ENCODE measurements around the gene TFF1. TPM values are rescaled to one million over a fixed set of nuclear protein-coding genes. Genes with fewer than 3 reads are reported as not detected.

Gene TFF1
- total RNA-seq, 2 experiments from 2014 or later: 1.1 TPM; not detected in 1

DNA sequence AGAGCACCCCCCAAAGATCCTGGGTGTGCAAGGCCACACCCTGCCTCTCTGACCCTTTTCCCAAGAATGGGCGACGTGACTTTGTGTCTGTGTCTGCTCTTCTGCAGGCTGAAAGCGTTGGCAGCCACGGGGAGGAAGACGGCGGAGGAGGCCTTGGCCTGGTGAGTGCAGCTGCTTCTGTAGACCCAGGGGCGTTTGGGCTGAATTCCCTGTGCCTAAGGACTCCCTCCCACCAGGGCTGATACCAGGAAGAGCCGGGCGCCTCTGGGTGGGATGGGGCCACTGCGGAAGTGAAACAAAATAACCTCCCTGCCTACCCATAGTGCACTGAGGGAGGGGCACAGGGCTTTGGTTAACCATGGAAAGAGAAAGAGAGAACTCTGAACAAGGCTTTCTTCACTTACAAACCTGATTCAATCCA lies 39.9 kb upstream of the TFF1 start:
- TF ChIP-seq, protein P1, sequence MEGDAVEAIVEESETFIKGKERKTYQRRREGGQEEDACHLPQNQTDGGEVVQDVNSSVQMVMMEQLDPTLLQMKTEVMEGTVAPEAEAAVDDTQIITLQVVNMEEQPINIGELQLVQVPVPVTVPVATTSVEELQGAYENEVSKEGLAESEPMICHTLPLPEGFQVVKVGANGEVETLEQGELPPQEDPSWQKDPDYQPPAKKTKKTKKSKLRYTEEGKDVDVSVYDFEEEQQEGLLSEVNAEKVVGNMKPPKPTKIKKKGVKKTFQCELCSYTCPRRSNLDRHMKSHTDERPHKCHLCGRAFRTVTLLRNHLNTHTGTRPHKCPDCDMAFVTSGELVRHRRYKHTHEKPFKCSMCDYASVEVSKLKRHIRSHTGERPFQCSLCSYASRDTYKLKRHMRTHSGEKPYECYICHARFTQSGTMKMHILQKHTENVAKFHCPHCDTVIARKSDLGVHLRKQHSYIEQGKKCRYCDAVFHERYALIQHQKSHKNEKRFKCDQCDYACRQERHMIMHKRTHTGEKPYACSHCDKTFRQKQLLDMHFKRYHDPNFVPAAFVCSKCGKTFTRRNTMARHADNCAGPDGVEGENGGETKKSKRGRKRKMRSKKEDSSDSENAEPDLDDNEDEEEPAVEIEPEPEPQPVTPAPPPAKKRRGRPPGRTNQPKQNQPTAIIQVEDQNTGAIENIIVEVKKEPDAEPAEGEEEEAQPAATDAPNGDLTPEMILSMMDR (IDR thresholded peaks at IDR 0.05): no peak
- H3K4me1 Mint-ChIP-seq (ENCODE audit: low read depth): peaks cover 45% of the 10 kb centered on the region
- ChIA-PET CTCF (interaction anchor here (1.5 kb wide), 1 partner anchor 32 kb away, joined by 7 read pairs; no protein-coding TSS in a partner anchor), POLR2A (interaction anchor here (1.0 to 9.3 kb wide), 7 partner anchors 10 to 40 kb away, joined by 4 to 133 read pairs (median 12); partner anchors contain the start of gene TFF1)
- H3K9me3 Mint-ChIP-seq: peaks cover 8% of the 10 kb centered on the region
- H3K27ac Mint-ChIP-seq: peak overlapping the region; percentile 93
- H3K4me3 Mint-ChIP-seq: peak overlapping the region; percentile 96
- ATAC-seq (peak; percentile 73), DNase-seq (peak; percentile 84)
- peaks cover 69% of the 10 kb centered on the region for H3K36me3 Mint-ChIP-seq (ENCODE audit: low read depth)
- no peaks in the 10 kb centered on the region for H3K27me3 Mint-ChIP-seq
- intact Hi-C loops (cut with micrococcal nuclease): no loop called here

- intact Hi-C loops (cut with micrococcal nuclease): no loop called here
- Mint-ChIP-seq H3K27ac (peak overlapping the region; percentile 93), H3K27me3 (no peaks in the 10 kb centered on the region), H3K4me1 (ENCODE audit: low read depth) (peaks cover 51% of the 10 kb centered on the region), H3K9me3 (peaks cover 8% of the 10 kb centered on the region), H3K4me3 (peak overlapping the region; percentile 96), H3K36me3 (ENCODE audit: low read depth) (peaks cover 71% of the 10 kb centered on the region)
- peak; percentile 54 for DNase-seq
- ChIA-PET CTCF (interaction anchor here (1.1 to 4.5 kb wide), 12 partner anchors 7 to 134 kb away, joined by 3 to 46 read pairs (median 8); no protein-coding TSS in a partner anchor), POLR2A (interaction anchor here (0.7 to 9.3 kb wide), 21 partner anchors 10 to 168 kb away, joined by 3 to 133 read pairs (median 4); partner anchors contain the start of gene TFF1)
- ATAC-seq: peak; percentile 19
- TF ChIP-seq, protein P1 (IDR thresholded peaks at IDR 0.05): no peak
Measured at GRCh38 chr21:42405064-42406013, 39.0 kb upstream of the TFF1 start.

DNA sequence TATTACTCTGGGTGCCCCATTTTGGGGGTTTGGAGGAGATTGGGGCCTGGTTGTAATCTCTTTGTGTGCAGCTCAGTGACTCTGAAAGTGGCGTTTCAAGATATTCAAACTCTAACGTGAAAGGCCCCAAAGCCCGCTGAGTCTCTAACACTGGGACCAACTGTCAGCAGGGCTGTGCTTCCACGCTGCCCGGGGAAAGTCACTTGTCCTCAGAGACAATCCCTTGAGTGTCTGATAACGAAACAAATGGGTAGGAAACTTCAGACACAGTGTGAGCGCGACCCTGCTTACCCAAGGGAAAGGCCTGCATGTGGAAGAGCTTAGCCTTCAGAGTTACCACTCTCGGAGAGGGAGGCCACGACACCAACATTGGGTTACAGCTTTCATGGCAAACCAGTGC lies 38.2 kb upstream of the TFF1 start:
- no peaks in the 10 kb centered on the region for H3K27me3 Mint-ChIP-seq
- peaks cover 48% of the 10 kb centered on the region for H3K4me1 Mint-ChIP-seq (ENCODE audit: low read depth)
- ATAC-seq: no peak
- ChIA-PET CTCF (interaction anchor here (0.7 to 4.5 kb wide), 16 partner anchors 8 to 135 kb away, joined by 3 to 46 read pairs (median 4); no protein-coding TSS in a partner anchor), POLR2A (interaction anchor here (0.7 to 9.3 kb wide), 23 partner anchors 11 to 216 kb away, joined by 3 to 133 read pairs (median 4); partner anchors contain the start of gene TFF1)
- peak; percentile 33 for DNase-seq
- TF ChIP-seq, protein P1 (IDR thresholded peaks at IDR 0.05): no peak
- H3K9me3 Mint-ChIP-seq: peaks cover 8% of the 10 kb centered on the region
- peaks cover 73% of the 10 kb centered on the region for H3K36me3 Mint-ChIP-seq (ENCODE audit: low read depth)
- H3K27ac Mint-ChIP-seq: peak overlapping the region; percentile 93
- peak overlapping the region; percentile 96 for H3K4me3 Mint-ChIP-seq
- intact Hi-C loops (cut with micrococcal nuclease): loop anchor here (5.0 kb wide), 1 partner anchor 38 kb away; no protein-coding TSS in a partner anchor

DNA sequence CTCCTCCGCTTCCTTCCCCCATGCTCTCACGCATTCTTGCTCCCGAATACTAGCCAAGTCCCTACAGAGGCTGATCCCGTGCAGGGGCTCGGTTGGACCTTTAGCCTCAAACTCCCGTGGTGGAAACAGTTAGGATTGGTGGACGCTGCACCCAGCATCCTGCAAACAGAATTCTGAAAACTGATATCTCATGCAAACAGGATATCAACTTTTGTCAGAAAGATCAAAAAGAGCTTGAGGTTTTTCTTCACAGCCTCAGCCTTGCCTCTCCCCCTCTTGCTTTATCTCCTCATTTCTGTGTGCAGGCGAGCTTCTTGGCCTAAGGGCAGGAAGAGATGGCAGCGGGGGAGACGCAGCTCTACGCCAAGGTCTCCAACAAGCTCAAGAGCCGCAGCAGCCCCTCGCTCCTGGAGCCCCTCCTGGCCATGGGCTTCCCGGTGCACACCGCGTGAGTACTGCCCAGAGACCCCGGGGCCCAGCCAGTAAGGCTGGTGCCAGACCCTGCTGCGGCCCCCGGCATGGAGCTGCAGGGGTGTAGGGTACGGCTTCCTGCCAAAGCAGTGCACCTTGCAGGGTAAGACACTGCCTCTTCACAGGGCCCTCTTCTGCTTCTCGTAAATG lies 37.4 kb upstream of the TFF1 start, which contains the start of gene UBASH3A:
TSS of gene UBASH3A (plus strand) at position 292 of the 621 bp plus-strand sequence. CDS start at position 336, 44 bp downstream.
- TF ChIP-seq, protein P1 (IDR thresholded peaks at IDR 0.05): no peak
- intact Hi-C loops (cut with micrococcal nuclease): loop anchor here (5.0 kb wide), 1 partner anchor 39 kb away; no protein-coding TSS in a partner anchor
- Mint-ChIP-seq H3K9me3 (peaks cover 8% of the 10 kb centered on the region), H3K4me3 (peak within 1 kb of the TSS; percentile 96), H3K27ac (peak within 1 kb of the TSS; percentile 93), H3K36me3 (ENCODE audit: low read depth) (peaks cover 79% of the 10 kb centered on the region), H3K27me3 (no peaks in the 10 kb centered on the region), H3K4me1 (ENCODE audit: low read depth) (peaks cover 49% of the 10 kb centered on the region)
- ATAC-seq: peak; percentile 35
- DNase-seq: peak; percentile 65
- ChIA-PET CTCF (interaction anchor here (0.7 to 4.5 kb wide), 16 partner anchors 9 to 135 kb away, joined by 3 to 46 read pairs (median 4); no protein-coding TSS in a partner anchor), POLR2A (interaction anchor here (0.7 to 9.3 kb wide), 17 partner anchors 10 to 215 kb away, joined by 3 to 133 read pairs (median 5); partner anchors contain the start of gene TFF1)
